GM23338 (cell line): ENCODE measurements around the gene ABHD6.
"Not testable (repeated sequence)": the region's sequence is repeated elsewhere in the genome, so short reads cannot be mapped to it uniquely, and the experiment has no call there.

ENCODE experiments used
- CREB1 ChIP-seq: fragments of 250-450 bp; sonication (Bioruptor Pico); IDR thresholded peaks from 2 replicates; pipeline ENCODE4 v1.5.0; 2020; ENCODE audit warnings: low read depth, mild to moderate bottlenecking, moderate library complexity
- JUNB ChIP-seq: IDR thresholded peaks from one replicate; pipeline ENCODE4 v1.6.1; 2016; ENCODE audit warnings: antibody characterized with exemption; ENCODE audit not compliant: unreplicated experiment
- TF ChIP-seq, protein P1 (sequence below), 2 experiments: fragments of 200-600 bp in 1 of 2; sonication (generic) in 1 of 2; conservative IDR thresholded peaks; 2 replicates each; pipeline versions ENCODE4 v1.5.1 to v1.6.1; 2016 to 2017; ENCODE audit warnings: antibody characterized with exemption in 2 of 2, low read depth in 2 of 2, mild to moderate bottlenecking in 2 of 2, moderate library complexity in 1 of 2
- TF ChIP-seq, protein P2 (sequence below): IDR thresholded peaks from one replicate; pipeline ENCODE4 v1.6.1; 2018; ENCODE audit warnings: antibody characterized with exemption; ENCODE audit not compliant: unreplicated experiment

DNA sequence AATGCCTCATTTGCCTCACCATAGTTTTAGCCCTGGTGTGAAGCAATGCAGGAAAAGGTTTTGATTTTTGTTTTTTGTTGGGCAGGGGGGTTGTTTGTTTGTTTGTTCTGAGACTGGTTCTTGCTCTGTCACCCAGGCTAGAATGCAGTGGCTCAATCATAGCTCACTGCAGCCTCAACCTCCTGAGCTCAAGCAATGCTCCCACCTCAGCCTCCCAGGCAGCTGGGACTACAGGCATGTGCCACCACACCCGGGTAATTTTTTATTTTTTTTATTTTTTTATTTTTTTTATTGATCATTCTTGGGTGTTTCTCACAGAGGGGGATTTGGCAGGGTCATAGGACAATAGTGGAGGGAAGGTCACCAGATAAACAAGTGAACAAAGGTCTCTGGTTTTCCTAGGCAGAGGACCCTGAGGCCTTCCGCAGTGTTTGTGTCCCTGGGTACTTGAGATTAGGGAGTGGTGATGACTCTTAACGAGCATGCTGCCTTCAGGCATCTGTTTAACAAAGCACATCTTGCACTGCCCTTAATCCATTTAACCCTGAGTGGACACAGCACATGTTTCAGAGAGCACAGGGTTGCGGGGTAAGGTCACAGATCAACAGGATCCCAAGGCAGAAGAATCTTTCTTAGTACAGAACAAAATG is 51.5 kb downstream of the ABHD6 start:
- TF ChIP-seq, protein P1, sequence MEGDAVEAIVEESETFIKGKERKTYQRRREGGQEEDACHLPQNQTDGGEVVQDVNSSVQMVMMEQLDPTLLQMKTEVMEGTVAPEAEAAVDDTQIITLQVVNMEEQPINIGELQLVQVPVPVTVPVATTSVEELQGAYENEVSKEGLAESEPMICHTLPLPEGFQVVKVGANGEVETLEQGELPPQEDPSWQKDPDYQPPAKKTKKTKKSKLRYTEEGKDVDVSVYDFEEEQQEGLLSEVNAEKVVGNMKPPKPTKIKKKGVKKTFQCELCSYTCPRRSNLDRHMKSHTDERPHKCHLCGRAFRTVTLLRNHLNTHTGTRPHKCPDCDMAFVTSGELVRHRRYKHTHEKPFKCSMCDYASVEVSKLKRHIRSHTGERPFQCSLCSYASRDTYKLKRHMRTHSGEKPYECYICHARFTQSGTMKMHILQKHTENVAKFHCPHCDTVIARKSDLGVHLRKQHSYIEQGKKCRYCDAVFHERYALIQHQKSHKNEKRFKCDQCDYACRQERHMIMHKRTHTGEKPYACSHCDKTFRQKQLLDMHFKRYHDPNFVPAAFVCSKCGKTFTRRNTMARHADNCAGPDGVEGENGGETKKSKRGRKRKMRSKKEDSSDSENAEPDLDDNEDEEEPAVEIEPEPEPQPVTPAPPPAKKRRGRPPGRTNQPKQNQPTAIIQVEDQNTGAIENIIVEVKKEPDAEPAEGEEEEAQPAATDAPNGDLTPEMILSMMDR (conservative IDR thresholded peaks at IDR 0.05; ENCODE audit: low read depth in 2 of 2) = not testable (repeated sequence)
- not testable (repeated sequence) for TF ChIP-seq CREB1 (CRISPR knock-in tag); JUNB
- TF ChIP-seq, protein P2, sequence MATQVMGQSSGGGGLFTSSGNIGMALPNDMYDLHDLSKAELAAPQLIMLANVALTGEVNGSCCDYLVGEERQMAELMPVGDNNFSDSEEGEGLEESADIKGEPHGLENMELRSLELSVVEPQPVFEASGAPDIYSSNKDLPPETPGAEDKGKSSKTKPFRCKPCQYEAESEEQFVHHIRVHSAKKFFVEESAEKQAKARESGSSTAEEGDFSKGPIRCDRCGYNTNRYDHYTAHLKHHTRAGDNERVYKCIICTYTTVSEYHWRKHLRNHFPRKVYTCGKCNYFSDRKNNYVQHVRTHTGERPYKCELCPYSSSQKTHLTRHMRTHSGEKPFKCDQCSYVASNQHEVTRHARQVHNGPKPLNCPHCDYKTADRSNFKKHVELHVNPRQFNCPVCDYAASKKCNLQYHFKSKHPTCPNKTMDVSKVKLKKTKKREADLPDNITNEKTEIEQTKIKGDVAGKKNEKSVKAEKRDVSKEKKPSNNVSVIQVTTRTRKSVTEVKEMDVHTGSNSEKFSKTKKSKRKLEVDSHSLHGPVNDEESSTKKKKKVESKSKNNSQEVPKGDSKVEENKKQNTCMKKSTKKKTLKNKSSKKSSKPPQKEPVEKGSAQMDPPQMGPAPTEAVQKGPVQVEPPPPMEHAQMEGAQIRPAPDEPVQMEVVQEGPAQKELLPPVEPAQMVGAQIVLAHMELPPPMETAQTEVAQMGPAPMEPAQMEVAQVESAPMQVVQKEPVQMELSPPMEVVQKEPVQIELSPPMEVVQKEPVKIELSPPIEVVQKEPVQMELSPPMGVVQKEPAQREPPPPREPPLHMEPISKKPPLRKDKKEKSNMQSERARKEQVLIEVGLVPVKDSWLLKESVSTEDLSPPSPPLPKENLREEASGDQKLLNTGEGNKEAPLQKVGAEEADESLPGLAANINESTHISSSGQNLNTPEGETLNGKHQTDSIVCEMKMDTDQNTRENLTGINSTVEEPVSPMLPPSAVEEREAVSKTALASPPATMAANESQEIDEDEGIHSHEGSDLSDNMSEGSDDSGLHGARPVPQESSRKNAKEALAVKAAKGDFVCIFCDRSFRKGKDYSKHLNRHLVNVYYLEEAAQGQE = not testable (repeated sequence)
